ENCODE measurements around the gene RRP7A. TPM values are rescaled to one million over a fixed set of nuclear protein-coding genes. Genes with fewer than 3 reads are reported as not detected.
"Not testable (repeated sequence)": the region's sequence is repeated elsewhere in the genome, so short reads cannot be mapped to it uniquely, and the experiment has no call there.

RRP7A gene
- total and polyA plus RNA-seq, 2 donors = 21.9 to 62.4 TPM

DNA sequence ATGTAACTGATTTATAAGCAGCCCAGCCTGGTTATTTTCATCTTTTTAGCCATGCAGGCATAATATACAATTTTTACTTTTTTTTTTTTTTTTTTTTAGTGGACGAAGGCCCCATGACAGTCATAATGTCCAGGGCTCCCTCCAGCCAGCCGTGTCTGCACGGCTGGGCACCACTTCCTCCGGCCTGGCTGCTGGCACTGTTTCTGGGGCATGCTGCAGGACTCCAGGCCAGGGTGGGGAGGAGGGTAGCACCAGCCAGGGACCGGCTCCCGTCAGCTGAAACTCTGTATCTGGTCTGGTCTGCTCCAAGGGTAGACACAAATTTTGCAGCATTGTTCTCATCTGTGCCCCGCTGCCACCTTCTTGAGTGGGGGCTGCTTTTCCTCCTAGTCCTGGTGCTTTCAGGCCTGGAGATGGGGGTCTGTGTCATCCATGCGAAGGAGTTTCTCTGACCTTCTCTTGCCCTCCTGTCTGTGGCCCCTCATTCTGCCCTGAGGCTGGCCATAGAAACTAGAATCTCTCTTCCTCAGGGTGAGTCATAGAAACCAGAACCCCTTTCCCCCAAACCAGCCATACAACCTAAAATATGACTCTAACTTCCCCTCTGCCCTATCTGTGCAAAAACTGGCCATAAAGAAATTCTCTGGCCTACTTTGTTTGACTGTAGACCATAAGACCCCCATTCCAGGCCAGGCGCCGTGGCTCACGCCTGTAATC is 9.2 kb upstream of the RRP7A start:
- 93% methylated on average over 11 of the region's 11 CpGs for WGBS
- Histone ChIP-seq H3K9me3 (ENCODE audit: control insufficient read depth in 2 of 2, insufficient read depth in 1 of 2, low read length in 1 of 2) (no peaks in the 10 kb centered on the region), H3K27me3 (ENCODE audit: control insufficient read depth in 2 of 2, insufficient read depth in 1 of 2, low read length in 1 of 2) (no peaks in the 10 kb centered on the region), H3K4me3 (ENCODE audit: low read length in 2 of 2) (no peak overlapping the region), H3K4me1 (ENCODE audit: control insufficient read depth in 2 of 2, insufficient read depth in 2 of 2, low read length in 2 of 2) (peaks cover 2 to 6% of the 10 kb centered on the region in 2 donors), H3K27ac (ENCODE audit: low read depth in 1 of 2, low read length in 1 of 2) (no peak overlapping the region), H3K36me3 (ENCODE audit: control insufficient read depth in 2 of 2, insufficient read depth in 2 of 2, low read length in 1 of 2) (no peaks in the 10 kb centered on the region)
- no peak for DNase-seq (ENCODE audit: low read depth in 6 of 9, low spot score in 9 of 9)

DNA sequence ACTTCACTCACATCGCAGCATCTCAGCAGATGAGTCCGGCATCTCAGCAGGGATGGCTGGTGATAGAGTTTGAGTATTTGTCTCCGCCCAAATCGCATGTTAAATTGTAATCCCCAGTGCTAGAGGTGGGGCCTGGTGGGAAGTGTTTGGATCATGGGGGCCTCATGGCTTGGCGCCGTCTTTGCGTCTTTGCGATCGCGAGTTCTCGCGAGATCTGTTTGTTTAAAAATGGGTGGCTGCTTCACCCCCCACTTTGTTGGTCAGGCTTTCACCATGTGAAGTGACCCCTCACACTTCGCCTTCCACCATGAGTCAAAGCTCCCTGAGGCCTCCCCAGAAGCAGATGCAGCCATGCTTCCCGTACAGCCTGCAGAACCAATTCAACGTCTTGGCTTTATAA is 3.0 kb upstream of the RRP7A start:
- H3K27ac ChIP-seq (ENCODE audit: low read depth in 1 of 2, low read length in 1 of 2) = no peak overlapping the region
- WGBS = 98% methylated on average over 15 of the region's 15 CpGs
- DNase-seq (ENCODE audit: low read depth in 6 of 9, low spot score in 9 of 9) = no peak
- peaks cover 0 to 2% of the 10 kb centered on the region in 2 donors for H3K36me3 ChIP-seq (ENCODE audit: control insufficient read depth in 2 of 2, insufficient read depth in 2 of 2, low read length in 1 of 2)
- no peak overlapping the region for H3K4me3 ChIP-seq (ENCODE audit: low read length in 2 of 2)
- H3K4me1 ChIP-seq (ENCODE audit: control insufficient read depth in 2 of 2, insufficient read depth in 2 of 2, low read length in 2 of 2) = peaks cover 8% of the 10 kb centered on the region in 2 donors
- H3K27me3 ChIP-seq (ENCODE audit: control insufficient read depth in 2 of 2, insufficient read depth in 1 of 2, low read length in 1 of 2) = no peaks in the 10 kb centered on the region
- H3K9me3 ChIP-seq (ENCODE audit: control insufficient read depth in 2 of 2, insufficient read depth in 1 of 2, low read length in 1 of 2) = no peaks in the 10 kb centered on the region

DNA sequence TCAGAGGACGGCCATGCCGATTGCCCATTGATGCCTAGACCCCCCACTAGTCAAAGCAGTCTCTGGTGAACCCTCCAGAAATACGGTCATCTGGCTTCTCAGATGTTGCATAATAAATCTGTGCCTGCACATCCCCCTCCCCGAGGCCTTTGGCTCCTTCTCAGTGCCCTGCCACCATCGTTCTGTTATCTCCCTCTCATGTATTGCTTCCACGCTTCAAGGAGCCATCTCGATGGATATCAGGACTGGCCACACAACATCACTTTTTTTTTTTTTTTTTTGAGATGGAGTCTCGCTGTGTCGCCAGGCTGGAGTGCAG is 1.6 kb upstream of the RRP7A start:
- Histone ChIP-seq H3K27me3 (ENCODE audit: control insufficient read depth in 2 of 2, insufficient read depth in 1 of 2, low read length in 1 of 2) (no peaks in the 10 kb centered on the region), H3K9me3 (ENCODE audit: control insufficient read depth in 2 of 2, insufficient read depth in 1 of 2, low read length in 1 of 2) (no peaks in the 10 kb centered on the region), H3K4me1 (ENCODE audit: control insufficient read depth in 2 of 2, insufficient read depth in 2 of 2, low read length in 2 of 2) (peaks cover 8% of the 10 kb centered on the region in 2 donors), H3K36me3 (ENCODE audit: control insufficient read depth in 2 of 2, insufficient read depth in 2 of 2, low read length in 1 of 2) (peaks cover 6 to 8% of the 10 kb centered on the region in 2 donors), H3K4me3 (ENCODE audit: low read length in 2 of 2) (no peak overlapping the region), H3K27ac (ENCODE audit: low read depth in 1 of 2, low read length in 1 of 2) (no peak overlapping the region)
- no peak for DNase-seq (ENCODE audit: low read depth in 6 of 9, low spot score in 9 of 9)
- 96% methylated on average over 9 of the region's 9 CpGs for WGBS

DNA sequence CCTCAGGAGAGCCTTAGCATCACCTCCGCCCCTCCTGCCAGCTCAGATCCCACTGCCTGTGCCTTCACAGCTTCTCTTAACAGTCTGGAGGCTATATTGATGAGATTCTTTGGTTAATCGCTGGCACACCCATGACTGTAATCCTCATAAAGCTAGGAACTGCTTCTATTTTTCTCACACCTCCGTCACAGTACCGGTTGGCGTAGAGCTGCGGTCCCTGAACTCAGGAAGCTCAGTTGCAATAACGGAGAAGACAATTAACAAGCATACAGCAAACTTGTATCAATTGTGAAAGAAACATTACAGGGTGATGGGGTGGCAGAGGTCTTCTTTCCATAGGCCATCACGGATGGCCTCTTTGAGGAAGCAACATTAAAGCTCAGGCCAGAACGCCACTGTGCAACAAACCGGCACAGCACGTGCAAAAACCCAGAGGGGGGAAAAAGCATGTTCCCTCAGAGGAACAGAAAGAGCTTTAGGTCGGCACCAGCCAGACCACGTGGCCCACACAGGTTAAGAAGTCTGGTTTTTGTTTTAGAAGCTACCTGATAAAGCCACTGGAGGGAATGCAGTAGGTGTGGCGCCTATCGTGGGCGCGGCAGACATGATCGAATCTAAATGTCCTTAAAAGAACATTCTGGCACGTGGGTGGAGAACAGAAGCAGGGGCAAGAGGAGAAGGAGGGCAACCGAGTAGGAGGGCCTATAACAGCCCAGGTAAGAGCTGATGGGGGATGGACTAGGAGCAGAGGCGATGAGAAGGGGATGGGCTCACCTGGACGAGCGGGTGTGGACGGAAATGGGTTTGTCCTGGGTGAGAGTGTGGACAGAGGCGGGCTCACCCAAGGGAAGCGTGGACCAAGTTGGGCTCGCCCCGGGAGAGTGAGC is 715 bp downstream of the RRP7A start:
- Histone ChIP-seq H3K4me3 (ENCODE audit: low read length in 2 of 2) (peak overlapping the region; percentile 54 to 73), H3K36me3 (ENCODE audit: control insufficient read depth in 2 of 2, insufficient read depth in 2 of 2, low read length in 1 of 2) (peaks cover 16 to 26% of the 10 kb centered on the region in 2 donors)
- H3K4me1 ChIP-seq (ENCODE audit: control insufficient read depth in 2 of 2, insufficient read depth in 2 of 2, low read length in 2 of 2); H3K27ac ChIP-seq (ENCODE audit: low read depth in 1 of 2, low read length in 1 of 2); DNase-seq (ENCODE audit: low read depth in 6 of 9, low spot score in 9 of 9); H3K9me3 ChIP-seq (ENCODE audit: control insufficient read depth in 2 of 2, insufficient read depth in 1 of 2, low read length in 1 of 2); H3K27me3 ChIP-seq (ENCODE audit: control insufficient read depth in 2 of 2, insufficient read depth in 1 of 2, low read length in 1 of 2): not testable (repeated sequence)
- WGBS = 28% methylated on average over 18 of the region's 28 CpGs

DNA sequence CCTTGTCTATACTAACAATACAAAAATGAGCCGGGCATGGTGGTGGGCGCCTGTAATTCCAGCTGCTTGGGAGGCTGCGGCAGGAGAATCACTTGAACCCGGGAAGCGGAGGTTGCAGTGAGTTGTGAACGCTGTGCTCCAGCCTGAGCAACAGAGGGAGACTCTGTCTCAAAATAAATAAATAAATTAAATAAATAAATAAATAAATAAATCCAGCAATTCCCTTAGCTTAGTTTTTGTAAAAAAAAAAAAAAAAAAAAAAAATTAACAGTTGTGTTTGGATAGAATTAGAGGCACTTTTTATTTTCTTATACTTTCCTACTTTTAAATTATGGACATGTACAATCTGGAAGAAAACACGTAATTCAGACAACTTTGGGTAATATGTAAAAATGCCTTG is 2.5 kb downstream of the RRP7A start:
- H3K4me3 ChIP-seq (ENCODE audit: low read length in 2 of 2); H3K4me1 ChIP-seq (ENCODE audit: control insufficient read depth in 2 of 2, insufficient read depth in 2 of 2, low read length in 2 of 2); H3K27ac ChIP-seq (ENCODE audit: low read depth in 1 of 2, low read length in 1 of 2); H3K27me3 ChIP-seq (ENCODE audit: control insufficient read depth in 2 of 2, insufficient read depth in 1 of 2, low read length in 1 of 2); H3K9me3 ChIP-seq (ENCODE audit: control insufficient read depth in 2 of 2, insufficient read depth in 1 of 2, low read length in 1 of 2); DNase-seq (ENCODE audit: low read depth in 6 of 9, low spot score in 9 of 9): not testable (repeated sequence)
- 99% methylated on average over 7 of the region's 7 CpGs for WGBS
- H3K36me3 ChIP-seq (ENCODE audit: control insufficient read depth in 2 of 2, insufficient read depth in 2 of 2, low read length in 1 of 2) = peaks cover 22 to 33% of the 10 kb centered on the region in 2 donors

DNA sequence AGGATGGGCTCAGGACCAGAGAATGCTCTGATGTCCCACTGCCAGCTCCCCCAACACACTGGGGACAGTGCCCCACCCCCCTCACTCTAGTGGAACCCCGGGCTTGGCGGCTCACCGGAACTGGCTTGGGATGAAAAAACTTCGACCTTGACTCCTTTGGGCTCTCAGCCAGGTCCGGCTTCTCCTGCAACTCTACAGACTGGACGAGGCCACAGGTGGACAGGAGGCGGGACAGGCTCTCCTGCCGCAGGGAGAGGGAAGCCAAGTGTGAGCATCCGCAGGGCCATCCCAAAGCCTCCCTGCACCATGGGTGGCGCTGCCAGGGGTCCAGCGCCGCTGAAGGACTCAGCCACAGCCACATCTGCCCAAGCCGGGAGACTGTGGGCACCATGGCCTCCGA is 3.7 kb downstream of the RRP7A start:
- H3K9me3 ChIP-seq (ENCODE audit: control insufficient read depth in 2 of 2, insufficient read depth in 1 of 2, low read length in 1 of 2) = peaks cover 0 to 4% of the 10 kb centered on the region in 2 donors
- peaks cover 27 to 40% of the 10 kb centered on the region in 2 donors for H3K36me3 ChIP-seq (ENCODE audit: control insufficient read depth in 2 of 2, insufficient read depth in 2 of 2, low read length in 1 of 2)
- DNase-seq (ENCODE audit: low read depth in 6 of 9, low spot score in 9 of 9) = no peak
- H3K4me3 ChIP-seq (ENCODE audit: low read length in 2 of 2) = no peak overlapping the region
- H3K27me3 ChIP-seq (ENCODE audit: control insufficient read depth in 2 of 2, insufficient read depth in 1 of 2, low read length in 1 of 2) = no peaks in the 10 kb centered on the region
- peaks cover 8% of the 10 kb centered on the region in 2 donors for H3K4me1 ChIP-seq (ENCODE audit: control insufficient read depth in 2 of 2, insufficient read depth in 2 of 2, low read length in 2 of 2)
- WGBS = 98% methylated on average over 14 of the region's 14 CpGs
- peak overlapping the region in 1 of 2 donors; percentile 5 for H3K27ac ChIP-seq (ENCODE audit: low read depth in 1 of 2, low read length in 1 of 2)

DNA sequence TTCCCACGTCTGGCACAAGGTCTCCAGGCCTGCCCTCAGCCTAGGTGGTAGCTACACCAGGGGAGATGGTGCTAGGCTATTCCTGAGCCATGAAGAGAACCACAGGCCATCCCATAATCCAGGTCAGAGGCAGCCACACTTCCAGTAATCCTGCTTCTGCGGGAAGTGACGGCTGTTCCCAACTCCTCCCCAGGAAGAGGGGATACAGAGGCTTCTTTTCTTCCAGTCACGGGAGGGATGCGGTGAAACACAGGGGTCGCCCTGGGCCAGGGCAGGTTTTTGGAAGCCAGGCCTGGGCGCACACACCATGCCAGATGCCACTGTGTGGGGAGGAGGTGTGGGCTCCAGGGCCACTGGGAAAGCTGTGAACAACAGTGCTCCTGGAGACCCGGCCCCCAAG is 4.3 kb downstream of the RRP7A start:
- not testable (repeated sequence) for DNase-seq (ENCODE audit: low read depth in 6 of 9, low spot score in 9 of 9)
- peaks cover 27 to 40% of the 10 kb centered on the region in 2 donors for H3K36me3 ChIP-seq (ENCODE audit: control insufficient read depth in 2 of 2, insufficient read depth in 2 of 2, low read length in 1 of 2)

DNA sequence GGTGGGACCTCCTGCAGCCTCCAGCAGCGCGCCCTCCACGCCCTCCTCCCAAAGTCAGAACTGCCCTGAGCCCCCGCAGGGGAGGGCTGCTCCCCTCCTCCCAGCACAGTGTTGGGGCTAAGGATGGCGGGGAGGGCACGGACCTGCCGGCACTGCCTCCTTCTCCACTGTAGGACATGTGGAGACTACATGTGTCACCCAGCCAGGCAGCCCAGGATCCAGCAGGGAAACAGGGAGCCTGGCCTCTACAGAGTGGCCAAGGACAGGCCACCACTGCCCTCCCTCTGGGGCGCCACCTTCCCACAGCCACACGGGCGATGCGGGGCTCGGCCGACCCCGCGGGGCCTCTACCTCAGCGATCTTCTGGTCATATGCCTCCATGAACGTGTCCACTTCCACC is 5.3 kb downstream of the RRP7A start:
- H3K27ac ChIP-seq (ENCODE audit: low read depth in 1 of 2, low read length in 1 of 2); H3K27me3 ChIP-seq (ENCODE audit: control insufficient read depth in 2 of 2, insufficient read depth in 1 of 2, low read length in 1 of 2); DNase-seq (ENCODE audit: low read depth in 6 of 9, low spot score in 9 of 9); H3K4me1 ChIP-seq (ENCODE audit: control insufficient read depth in 2 of 2, insufficient read depth in 2 of 2, low read length in 2 of 2); H3K4me3 ChIP-seq (ENCODE audit: low read length in 2 of 2); H3K9me3 ChIP-seq (ENCODE audit: control insufficient read depth in 2 of 2, insufficient read depth in 1 of 2, low read length in 1 of 2): not testable (repeated sequence)
- 97% methylated on average over 17 of the region's 17 CpGs for WGBS
- peaks cover 27 to 40% of the 10 kb centered on the region in 2 donors for H3K36me3 ChIP-seq (ENCODE audit: control insufficient read depth in 2 of 2, insufficient read depth in 2 of 2, low read length in 1 of 2)

More for the DNA sequence above, 4.3 kb downstream of the RRP7A start:
- H3K27ac ChIP-seq (ENCODE audit: low read depth in 1 of 2, low read length in 1 of 2); H3K4me3 ChIP-seq (ENCODE audit: low read length in 2 of 2); H3K27me3 ChIP-seq (ENCODE audit: control insufficient read depth in 2 of 2, insufficient read depth in 1 of 2, low read length in 1 of 2); H3K9me3 ChIP-seq (ENCODE audit: control insufficient read depth in 2 of 2, insufficient read depth in 1 of 2, low read length in 1 of 2); H3K4me1 ChIP-seq (ENCODE audit: control insufficient read depth in 2 of 2, insufficient read depth in 2 of 2, low read length in 2 of 2): not testable (repeated sequence)
- 93% methylated on average over 7 of the region's 8 CpGs for WGBS

DNA sequence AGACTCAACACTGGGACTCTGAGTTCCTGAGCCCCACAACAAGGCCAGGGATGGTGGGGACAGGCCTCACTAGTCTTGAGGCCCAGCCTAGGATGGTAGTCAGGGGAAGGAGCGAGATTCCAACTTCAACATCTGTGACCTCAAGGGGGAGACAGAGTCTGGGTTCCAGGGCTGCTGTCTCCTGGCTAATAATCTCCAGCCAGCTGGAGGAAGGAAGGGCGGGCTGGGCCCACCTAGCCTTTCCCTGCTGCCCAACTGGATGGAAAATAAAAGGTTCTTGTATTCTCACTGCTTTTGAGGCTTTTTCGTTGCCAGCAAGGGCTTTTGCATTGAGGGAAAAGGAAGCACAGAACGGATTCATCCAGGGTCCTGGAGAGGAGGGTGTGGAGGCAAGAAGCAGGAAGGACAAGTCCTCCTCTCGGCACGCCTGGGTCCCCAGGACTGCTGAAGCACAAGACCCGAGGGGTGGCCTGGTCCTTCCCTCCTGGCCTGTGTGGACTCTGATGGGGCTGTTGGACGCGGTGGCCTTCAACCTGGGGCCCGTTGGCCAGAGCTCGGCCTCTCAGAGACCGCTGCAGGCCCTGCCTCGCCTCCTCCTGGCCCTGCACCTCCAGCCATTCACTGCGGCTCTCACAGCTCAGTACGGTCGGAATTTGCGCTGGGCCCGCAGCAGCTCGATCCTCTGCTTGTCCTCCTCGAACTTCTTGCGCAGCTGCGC is 7.2 kb downstream of the RRP7A start:
- not testable (repeated sequence) for H3K4me1 ChIP-seq (ENCODE audit: control insufficient read depth in 2 of 2, insufficient read depth in 2 of 2, low read length in 2 of 2); DNase-seq (ENCODE audit: low read depth in 6 of 9, low spot score in 9 of 9); H3K27me3 ChIP-seq (ENCODE audit: control insufficient read depth in 2 of 2, insufficient read depth in 1 of 2, low read length in 1 of 2); H3K4me3 ChIP-seq (ENCODE audit: low read length in 2 of 2); H3K27ac ChIP-seq (ENCODE audit: low read depth in 1 of 2, low read length in 1 of 2); H3K9me3 ChIP-seq (ENCODE audit: control insufficient read depth in 2 of 2, insufficient read depth in 1 of 2, low read length in 1 of 2)
- peaks cover 25 to 40% of the 10 kb centered on the region in 2 donors for H3K36me3 ChIP-seq (ENCODE audit: control insufficient read depth in 2 of 2, insufficient read depth in 2 of 2, low read length in 1 of 2)
- 98% methylated on average over 22 of the region's 22 CpGs for WGBS
